Upper lobe of left lung (tissue), 4 donors: Measurements from ENCODE around the gene FAM20A.

ENCODE experiments used
- CTCF ChIP-seq, 6 experiments: fragments of 450-650 bp in 4 of 6; fragments of 200-600 bp in 2 of 6; sonication (generic) in 2 of 6; IDR thresholded peaks; one replicate each; pipeline ENCODE4 v1.5.1; 2016 to 2019; ENCODE audit warnings: antibody characterized with exemption in 6 of 6
- EP300 ChIP-seq, 4 donors: sonication (generic); formaldehyde crosslinking; IDR thresholded peaks; one replicate each; pipeline ENCODE4 v1.5.1; 2017; ENCODE audit warnings: antibody characterized with exemption in 4 of 4, control low read depth in 2 of 4
- POLR2A ChIP-seq, 4 donors: fragments of 450-650 bp; IDR thresholded peaks; one replicate each; pipeline ENCODE4 v1.5.1; 2016 to 2017; ENCODE audit warnings: antibody characterized with exemption in 4 of 4, mild to moderate bottlenecking in 2 of 4
- POLR2AphosphoS5 ChIP-seq, 2 donors: sonication (generic); formaldehyde crosslinking; IDR thresholded peaks; one replicate each; pipeline ENCODE4 v1.5.1; 2017; ENCODE audit warnings: antibody characterized with exemption in 2 of 2

- no peak for TF ChIP-seq EP300 (IDR thresholded peaks at IDR 0.05)
- TF ChIP-seq CTCF (IDR thresholded peaks at IDR 0.05), result no peak
- TF ChIP-seq POLR2AphosphoS5 (IDR thresholded peaks at IDR 0.05), result no peak
- no peak for TF ChIP-seq POLR2A (IDR thresholded peaks at IDR 0.05)
Measured at GRCh38 chr17:68594552-68594951, 6.6 kb downstream of the FAM20A start.
